ENCODE measurements around the gene DCP2.

DCP2 gene

GRCh38 chr5:112933651-112934365 lies 42.8 kb upstream of the DCP2 start:
- no peaks in the 10 kb centered on the region for H3K9me3 ChIP-seq
- H3K36me3 ChIP-seq = no peaks in the 10 kb centered on the region
- H3K4me3 ChIP-seq (ENCODE audit: low read depth, low read length) = no peak overlapping the region
- no peak for TF ChIP-seq CTCF (IDR thresholded peaks at IDR 0.05; ENCODE audit: low read depth, low read length)
- H3K4me1 ChIP-seq = no peaks in the 10 kb centered on the region
- DNase-seq = no peak
- no peaks in the 10 kb centered on the region for H3K27me3 ChIP-seq

- Histone ChIP-seq H3K36me3 (no peaks in the 10 kb centered on the region), H3K4me3 (ENCODE audit: low read depth, low read length) (no peak overlapping the region), H3K4me1 (no peaks in the 10 kb centered on the region), H3K27me3 (no peaks in the 10 kb centered on the region), H3K9me3 (no peaks in the 10 kb centered on the region)
- no peak for TF ChIP-seq CTCF (IDR thresholded peaks at IDR 0.05; ENCODE audit: low read depth, low read length)
- DNase-seq = no peak
Observed at GRCh38 chr5:112934366-112934663, 42.3 kb upstream of the DCP2 start.

- DNase-seq = no peak
- no peak for TF ChIP-seq CTCF (IDR thresholded peaks at IDR 0.05; ENCODE audit: low read depth, low read length)
- H3K27me3 ChIP-seq = no peaks in the 10 kb centered on the region
- no peaks in the 10 kb centered on the region for H3K36me3 ChIP-seq
- no peaks in the 10 kb centered on the region for H3K9me3 ChIP-seq
- H3K4me3 ChIP-seq (ENCODE audit: low read depth, low read length) = no peak overlapping the region
- H3K4me1 ChIP-seq = no peaks in the 10 kb centered on the region
Observed at GRCh38 chr5:112935675-112936074, 40.9 kb upstream of the DCP2 start.

GRCh38 chr5:112938286-112938685 lies 38.3 kb upstream of the DCP2 start:
- Histone ChIP-seq H3K27me3 (no peaks in the 10 kb centered on the region), H3K4me1 (no peaks in the 10 kb centered on the region), H3K9me3 (no peaks in the 10 kb centered on the region), H3K4me3 (ENCODE audit: low read depth, low read length) (no peak overlapping the region), H3K36me3 (no peaks in the 10 kb centered on the region)
- no peak for DNase-seq
- no peak for TF ChIP-seq CTCF (IDR thresholded peaks at IDR 0.05; ENCODE audit: low read depth, low read length)

- H3K36me3 ChIP-seq = no peaks in the 10 kb centered on the region
- no peaks in the 10 kb centered on the region for H3K4me1 ChIP-seq
- no peak for TF ChIP-seq CTCF (IDR thresholded peaks at IDR 0.05; ENCODE audit: low read depth, low read length)
- no peaks in the 10 kb centered on the region for H3K9me3 ChIP-seq
- no peak overlapping the region for H3K4me3 ChIP-seq (ENCODE audit: low read depth, low read length)
- DNase-seq = no peak
- H3K27me3 ChIP-seq = no peaks in the 10 kb centered on the region
Observed at GRCh38 chr5:112940670-112941069, 35.9 kb upstream of the DCP2 start.

- no peak for TF ChIP-seq CTCF (IDR thresholded peaks at IDR 0.05; ENCODE audit: low read depth, low read length)
- Histone ChIP-seq H3K27me3 (no peaks in the 10 kb centered on the region), H3K36me3 (no peaks in the 10 kb centered on the region)
Observed at GRCh38 chr5:112948458-112948857, 28.1 kb upstream of the DCP2 start.

More at GRCh38 chr5:112948458-112948857, 28.1 kb upstream of the DCP2 start:
- no peaks in the 10 kb centered on the region for H3K4me1 ChIP-seq
- no peak overlapping the region for H3K4me3 ChIP-seq (ENCODE audit: low read depth, low read length)
- DNase-seq = no peak
- no peaks in the 10 kb centered on the region for H3K9me3 ChIP-seq
